ENCODE data around the gene HOXC10.
A peak's percentile ranks its signal among the peaks of the same experiment; 100 is the strongest.

HOXC10 gene

GRCh38 chr12:54018468-54018984 is 33.6 kb downstream of the HOXC10 start:
- TF ChIP-seq, protein P1, sequence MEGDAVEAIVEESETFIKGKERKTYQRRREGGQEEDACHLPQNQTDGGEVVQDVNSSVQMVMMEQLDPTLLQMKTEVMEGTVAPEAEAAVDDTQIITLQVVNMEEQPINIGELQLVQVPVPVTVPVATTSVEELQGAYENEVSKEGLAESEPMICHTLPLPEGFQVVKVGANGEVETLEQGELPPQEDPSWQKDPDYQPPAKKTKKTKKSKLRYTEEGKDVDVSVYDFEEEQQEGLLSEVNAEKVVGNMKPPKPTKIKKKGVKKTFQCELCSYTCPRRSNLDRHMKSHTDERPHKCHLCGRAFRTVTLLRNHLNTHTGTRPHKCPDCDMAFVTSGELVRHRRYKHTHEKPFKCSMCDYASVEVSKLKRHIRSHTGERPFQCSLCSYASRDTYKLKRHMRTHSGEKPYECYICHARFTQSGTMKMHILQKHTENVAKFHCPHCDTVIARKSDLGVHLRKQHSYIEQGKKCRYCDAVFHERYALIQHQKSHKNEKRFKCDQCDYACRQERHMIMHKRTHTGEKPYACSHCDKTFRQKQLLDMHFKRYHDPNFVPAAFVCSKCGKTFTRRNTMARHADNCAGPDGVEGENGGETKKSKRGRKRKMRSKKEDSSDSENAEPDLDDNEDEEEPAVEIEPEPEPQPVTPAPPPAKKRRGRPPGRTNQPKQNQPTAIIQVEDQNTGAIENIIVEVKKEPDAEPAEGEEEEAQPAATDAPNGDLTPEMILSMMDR (conservative IDR thresholded peaks at IDR 0.05; ENCODE audit: low read length) = no peak
- H3K4me3 ChIP-seq (ENCODE audit: low read length) = peak overlapping the region; percentile 98
- DNase-seq (ENCODE audit: low read depth) = peak; percentile 74

GRCh38 chr12:54019091-54019811 is 34.3 kb downstream of the HOXC10 start:
- peak; percentile 67 for DNase-seq (ENCODE audit: low read depth)
- H3K4me3 ChIP-seq (ENCODE audit: low read length) = peak overlapping the region; percentile 98
- TF ChIP-seq, protein P1 (conservative IDR thresholded peaks at IDR 0.05; ENCODE audit: low read length) = no peak

GRCh38 chr12:54019924-54020590 is 35.1 kb downstream of the HOXC10 start:
- DNase-seq (ENCODE audit: low read depth) = peak; percentile 70
- H3K4me3 ChIP-seq (ENCODE audit: low read length) = peak overlapping the region; percentile 98
- TF ChIP-seq, protein P1 (conservative IDR thresholded peaks at IDR 0.05; ENCODE audit: low read length) = no peak

- H3K4me3 ChIP-seq (ENCODE audit: low read length) = peak overlapping the region; percentile 98
- DNase-seq (ENCODE audit: low read depth) = no peak
- TF ChIP-seq, protein P1 (conservative IDR thresholded peaks at IDR 0.05; ENCODE audit: low read length) = no peak
Measured at GRCh38 chr12:54020591-54021405, 35.9 kb downstream of the HOXC10 start.

- TF ChIP-seq, protein P1 (conservative IDR thresholded peaks at IDR 0.05; ENCODE audit: low read length) = peak; percentile 43
- DNase-seq (ENCODE audit: low read depth) = peak; percentile 66
- H3K4me3 ChIP-seq (ENCODE audit: low read length) = peak overlapping the region; percentile 98
Measured at GRCh38 chr12:54021432-54022013, 36.6 kb downstream of the HOXC10 start.

GRCh38 chr12:54022960-54023884 is 38.3 kb downstream of the HOXC10 start:
- TF ChIP-seq, protein P1 (conservative IDR thresholded peaks at IDR 0.05; ENCODE audit: low read length) = no peak
- DNase-seq (ENCODE audit: low read depth) = no peak
- H3K4me3 ChIP-seq (ENCODE audit: low read length) = peak overlapping the region; percentile 98
